ENCODE results near the gene STAT5B.

GRCh38 chr17:42266918-42267766 lies 9.0 kb downstream of the STAT5B start:
- TF ChIP-seq CTCF (conservative IDR thresholded peaks at IDR 0.05 in 1 of 2, IDR thresholded peaks at IDR 0.05 in 1 of 2; ENCODE audit: low read depth in 1 of 2, low read length in 2 of 2), result no peak
- TF ChIP-seq EZH2 (IDR thresholded peaks at IDR 0.05; ENCODE audit: low read length, missing control alignments), result no peak

Data from fibroblast of lung (primary cell).